ENCODE results near the gene SPON2.
A peak's percentile ranks its signal among the peaks of the same experiment; 100 is the strongest.
"Not testable (repeated sequence)": the region's sequence is repeated elsewhere in the genome, so short reads cannot be mapped to it uniquely, and the experiment has no call there.

SPON2 gene

DNA sequence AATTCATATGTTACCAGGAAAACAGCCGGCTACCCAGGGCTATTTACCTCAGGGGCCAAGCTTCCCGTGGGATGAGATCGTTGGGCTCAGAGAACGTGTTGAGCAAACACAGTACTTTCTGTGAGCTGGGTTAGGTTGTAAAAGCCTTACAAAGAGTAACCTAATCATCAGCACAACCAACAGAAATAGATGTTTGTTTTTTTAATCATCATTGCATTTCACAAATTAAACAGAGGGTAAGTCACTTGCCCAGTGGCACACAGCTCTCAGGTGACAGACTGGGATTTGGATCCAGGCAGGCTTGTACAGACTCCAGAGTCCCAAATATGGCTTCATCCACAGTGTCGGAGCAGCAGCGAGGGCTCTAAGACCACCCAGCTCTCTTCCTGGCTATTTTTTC, 20.1 kb downstream of the SPON2 start:
- no peak for DNase-seq (ENCODE audit: low read depth in 1 of 2, low spot score in 1 of 2)

DNA sequence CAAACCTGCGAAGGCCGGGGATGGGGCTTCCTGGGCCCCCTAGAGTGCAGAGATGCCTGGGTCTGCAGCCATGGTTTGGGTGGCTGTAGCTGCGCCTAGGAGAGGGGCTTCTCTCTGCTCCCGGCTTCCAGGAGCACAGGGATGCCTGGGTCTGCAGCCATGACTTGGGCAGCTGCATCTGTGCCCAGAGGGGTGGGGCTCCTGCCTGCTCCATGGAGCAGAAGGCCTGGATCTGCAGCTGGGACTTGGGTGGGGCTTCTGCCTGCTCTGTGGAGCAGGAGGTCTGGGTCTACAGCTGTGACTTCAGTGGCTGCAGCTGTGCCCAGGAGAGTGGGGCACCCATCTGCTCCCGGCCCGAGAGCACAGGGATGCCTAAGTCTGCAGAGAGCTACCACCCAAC, 20.8 kb downstream of the SPON2 start:
- DNase-seq (ENCODE audit: low read depth in 1 of 2, low spot score in 1 of 2), result no peak

DNA sequence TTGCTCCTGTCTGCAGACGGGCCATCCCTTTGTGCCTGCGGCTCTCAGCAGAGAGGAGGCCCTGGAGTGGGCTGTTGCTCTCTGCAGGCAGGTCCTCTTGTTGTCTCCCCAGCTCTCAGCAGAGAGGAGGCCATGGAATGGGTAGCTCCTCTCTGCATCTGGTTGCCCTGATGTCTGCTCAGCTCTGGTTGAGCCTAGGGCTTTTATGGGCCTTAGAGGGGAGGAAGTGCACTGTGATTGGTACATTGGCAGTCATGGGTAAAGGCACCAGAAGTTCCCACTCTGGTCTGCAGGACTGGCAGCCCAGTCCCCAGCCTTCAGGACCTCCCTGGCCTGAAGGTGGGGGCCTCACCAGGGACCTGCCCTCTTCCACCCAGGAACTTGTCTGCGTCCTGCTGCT, 21.5 kb downstream of the SPON2 start:
- DNase-seq (ENCODE audit: low read depth in 1 of 2, low spot score in 1 of 2), result no peak

DNA sequence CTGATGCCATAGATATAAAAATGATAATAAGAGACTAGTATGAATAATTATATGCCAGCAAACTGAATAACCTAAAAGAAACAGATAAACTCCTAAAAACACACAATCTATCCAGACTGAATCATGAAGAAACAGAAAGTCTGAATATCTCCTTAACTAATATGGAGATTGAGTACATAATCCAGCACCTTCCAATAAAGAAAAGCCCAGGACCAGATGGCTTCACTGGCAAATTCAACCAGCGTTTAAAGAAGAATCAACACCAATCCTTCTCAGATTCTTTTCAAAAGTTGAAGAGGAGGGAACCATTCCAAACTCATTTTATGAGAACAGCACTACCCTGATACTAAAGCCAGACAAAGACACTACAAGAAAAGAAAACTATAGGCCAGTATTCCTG, 32.5 kb downstream of the SPON2 start:
- DNase-seq (ENCODE audit: low read depth in 1 of 2, low spot score in 1 of 2), result no peak

DNA sequence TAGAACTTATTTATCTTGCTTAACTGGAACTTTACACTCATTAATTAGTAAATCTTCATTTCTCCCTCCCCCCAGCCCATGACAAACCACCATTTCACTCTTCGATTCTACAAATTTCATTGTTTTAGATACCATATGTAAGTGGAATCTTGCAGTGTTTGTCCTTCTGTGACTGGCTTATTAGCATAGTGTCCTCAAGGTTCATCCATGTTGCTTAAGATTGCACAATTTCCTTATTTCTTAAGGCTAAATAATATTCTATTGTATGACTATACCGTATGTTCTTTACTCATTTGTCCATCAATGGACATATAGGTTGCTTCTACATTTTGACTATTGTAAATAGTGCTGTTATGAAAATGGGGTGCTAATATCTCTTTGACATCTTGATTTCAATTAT, 34.5 kb downstream of the SPON2 start:
- DNase-seq (ENCODE audit: low read depth in 1 of 2, low spot score in 1 of 2), result no peak

DNA sequence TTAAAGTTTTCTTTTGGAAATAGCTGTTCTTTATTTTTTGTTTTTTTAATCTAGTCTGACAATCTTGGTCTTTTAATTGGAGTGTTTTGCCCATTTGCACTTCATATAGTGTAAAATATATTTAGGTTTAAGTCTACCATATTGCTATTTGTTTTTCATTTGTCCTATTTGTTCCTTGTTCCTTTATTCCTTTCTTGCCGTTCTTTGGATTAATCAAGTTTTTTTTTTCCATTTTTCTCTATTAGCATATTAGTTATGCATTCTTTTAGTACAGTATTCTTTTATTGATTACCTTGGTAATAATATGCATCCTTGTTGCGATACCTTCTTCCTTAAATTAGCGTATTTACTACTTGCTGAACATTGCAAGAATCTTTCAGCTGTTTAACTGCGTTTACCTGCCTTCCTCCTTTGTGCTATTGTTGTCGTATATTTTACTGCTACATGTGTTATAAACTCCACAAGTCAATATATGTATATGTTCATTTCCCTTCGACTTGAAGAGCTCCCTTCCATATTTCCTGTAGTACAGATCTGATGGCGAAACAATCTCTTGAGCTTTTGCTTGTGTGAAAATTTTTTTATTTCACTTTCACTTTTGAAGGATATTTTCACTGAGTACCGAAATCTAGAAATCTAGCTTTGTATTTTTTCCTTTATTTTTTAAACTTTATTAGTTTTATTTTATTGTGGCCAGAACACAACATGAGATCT, 35.2 kb downstream of the SPON2 start:
- DNase-seq (ENCODE audit: low read depth in 1 of 2, low spot score in 1 of 2), result no peak

DNA sequence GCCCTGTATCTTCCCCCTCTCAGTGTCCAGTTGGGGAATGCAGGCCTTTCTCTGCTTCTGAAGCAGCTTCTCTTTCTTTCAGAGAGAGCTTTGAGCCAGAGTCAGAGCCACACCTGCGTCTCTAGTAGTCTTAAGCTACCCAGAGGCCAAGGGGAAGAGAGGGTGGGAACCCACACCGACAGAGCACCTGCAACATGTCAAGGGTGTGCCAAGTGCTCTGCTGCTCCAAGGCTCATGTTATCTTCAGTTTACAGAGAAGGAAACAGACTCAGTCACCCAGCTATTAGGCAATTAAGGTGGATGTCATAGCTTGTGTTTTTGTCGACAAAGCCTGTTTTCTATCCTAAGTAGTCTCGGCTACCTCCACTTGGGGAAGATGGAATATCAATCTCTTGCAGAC, 36.3 kb downstream of the SPON2 start:
- no peak for DNase-seq (ENCODE audit: low read depth in 1 of 2, low spot score in 1 of 2)

DNA sequence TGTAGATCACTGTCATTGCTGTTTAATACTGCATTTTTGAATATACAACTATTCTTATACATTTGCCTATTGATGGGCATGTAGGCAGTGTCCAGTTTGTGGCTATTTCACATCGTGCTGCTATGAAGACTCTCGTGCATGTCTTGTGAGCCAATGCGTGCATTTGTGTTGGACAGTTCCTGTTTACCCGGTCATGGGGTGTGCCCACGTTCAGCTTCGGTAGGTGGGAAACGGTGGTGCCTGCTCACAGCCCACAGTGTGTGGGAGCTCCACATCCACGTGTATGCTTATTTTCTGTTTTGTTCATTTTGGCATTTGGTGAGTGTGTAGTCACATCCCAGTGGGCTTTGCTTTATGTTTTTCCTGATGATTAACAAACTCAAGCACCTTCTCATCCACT, 39.4 kb downstream of the SPON2 start:
- DNase-seq (ENCODE audit: low read depth in 1 of 2, low spot score in 1 of 2), result no peak

DNA sequence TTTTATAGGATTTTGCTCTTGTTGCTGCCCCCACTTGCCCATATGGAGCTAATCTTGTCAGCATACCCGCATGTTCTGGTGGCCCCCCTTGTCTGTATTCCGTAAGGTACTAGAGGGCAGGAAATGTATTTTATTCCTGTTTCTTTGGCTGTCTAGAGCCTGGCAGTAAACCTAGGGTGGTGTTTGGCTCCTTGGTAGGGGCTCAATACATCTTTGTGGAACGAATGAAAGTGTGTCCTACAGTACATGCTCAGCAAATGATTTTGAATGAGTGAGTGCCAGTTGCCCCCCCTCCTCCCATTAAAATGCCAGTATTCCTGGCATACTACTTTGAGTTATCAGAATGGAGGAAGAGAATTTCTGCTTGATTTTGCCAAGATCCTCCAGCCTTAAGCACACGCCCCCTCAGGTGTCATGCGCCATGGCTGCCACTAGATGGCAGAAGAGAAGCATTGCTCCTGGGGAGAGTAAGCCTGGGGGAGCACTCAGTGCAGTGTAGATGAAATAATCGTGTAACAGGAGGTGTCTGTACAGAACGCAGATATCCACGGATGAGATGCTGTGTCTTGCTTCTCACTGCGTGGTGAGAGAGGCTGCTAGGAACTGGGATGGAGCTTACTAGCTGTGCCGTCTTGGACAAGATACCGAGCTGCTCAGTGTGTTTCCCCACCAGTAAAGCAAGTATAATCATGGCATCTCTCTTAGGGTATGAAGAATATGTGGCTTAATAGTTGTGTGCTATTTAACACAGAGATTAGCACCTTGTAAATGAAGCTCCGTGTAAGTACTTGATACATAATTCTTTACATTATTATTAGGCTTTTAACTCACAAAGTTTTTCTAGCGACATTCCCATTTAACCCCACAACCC, 41.8 kb downstream of the SPON2 start:
- peak; percentile 56 to 57 for DNase-seq (ENCODE audit: low read depth in 1 of 2, low spot score in 1 of 2)

DNA sequence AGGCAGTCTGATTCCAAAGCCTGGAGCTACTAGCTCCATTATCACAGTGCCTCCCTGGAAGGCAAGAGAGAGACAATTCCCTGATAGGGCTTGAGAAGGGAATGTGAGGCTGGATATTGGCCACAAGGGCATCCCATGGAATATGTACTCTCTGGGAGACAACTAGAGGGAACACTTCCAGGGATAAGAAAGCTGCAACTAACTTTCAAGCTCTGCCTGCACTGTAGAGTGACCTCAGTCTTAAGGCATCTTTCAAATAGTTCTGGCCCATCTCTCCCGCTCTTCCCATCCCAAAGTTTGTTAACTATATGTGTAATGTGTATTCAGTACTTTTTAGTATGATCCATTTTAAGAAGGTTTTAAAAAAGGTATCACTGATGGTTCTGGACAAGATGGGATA, 45.9 kb downstream of the SPON2 start:
- DNase-seq (ENCODE audit: low read depth in 1 of 2, low spot score in 1 of 2), result no peak

DNA sequence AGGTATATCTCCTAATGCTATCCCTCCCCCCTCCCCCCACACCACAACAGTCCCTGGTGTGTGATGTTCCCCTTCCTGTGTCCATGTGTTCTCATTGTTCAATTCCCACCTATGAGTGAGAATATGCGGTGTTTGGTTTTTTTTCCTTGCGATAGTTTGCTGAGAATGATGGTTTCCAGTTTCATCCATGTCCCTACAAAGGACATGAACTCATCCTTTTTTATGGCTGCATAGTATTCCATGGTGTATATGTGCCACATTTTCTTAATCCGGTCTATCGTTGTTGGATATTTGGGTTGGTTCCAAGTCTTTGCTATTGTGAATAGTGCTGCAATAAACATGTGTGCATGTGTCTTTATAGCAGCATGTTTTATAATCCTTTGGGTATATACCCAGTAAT, 46.9 kb downstream of the SPON2 start:
- DNase-seq (ENCODE audit: low read depth in 1 of 2, low spot score in 1 of 2), result not testable (repeated sequence)

DNA sequence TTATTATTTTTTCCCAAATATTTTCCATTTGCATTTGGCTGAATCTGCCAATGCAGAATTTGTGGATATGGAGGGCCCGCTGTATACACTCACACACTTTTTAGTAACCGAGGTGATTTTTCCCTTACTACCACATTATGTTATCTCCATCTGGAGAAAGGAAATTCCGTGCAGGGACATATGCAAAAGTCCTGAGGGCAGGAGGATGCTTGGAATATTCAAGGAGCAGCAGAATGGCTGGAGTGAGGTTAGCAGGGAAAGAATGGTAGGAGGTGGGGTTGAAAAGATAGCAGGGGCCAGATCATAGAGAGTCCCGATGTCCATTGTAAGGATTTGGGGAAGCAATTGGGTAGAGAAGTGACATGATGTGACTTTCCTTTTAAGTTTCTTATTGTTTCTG, 47.6 kb downstream of the SPON2 start:
- DNase-seq (ENCODE audit: low read depth in 1 of 2, low spot score in 1 of 2), result no peak

DNA sequence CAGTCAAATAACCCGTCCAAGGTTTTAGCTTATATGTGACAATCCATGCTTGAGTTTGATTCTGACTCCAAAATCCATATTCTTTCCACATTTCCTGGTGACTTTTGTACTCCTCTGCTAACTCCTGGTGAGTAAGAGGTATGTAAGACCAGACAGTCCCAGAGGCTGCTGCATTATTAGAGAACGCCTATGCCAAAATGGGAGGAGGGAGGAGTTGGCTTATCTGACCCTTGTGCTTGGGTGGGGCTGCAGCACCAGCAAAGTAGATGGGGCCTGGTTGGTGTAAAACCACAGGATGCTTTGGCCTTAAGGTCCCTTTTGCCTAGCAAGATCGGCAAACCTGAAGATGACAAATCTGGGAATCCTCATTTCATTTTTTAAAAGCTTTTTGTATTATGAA, 49.9 kb downstream of the SPON2 start:
- DNase-seq (ENCODE audit: low read depth in 1 of 2, low spot score in 1 of 2), result no peak
